HEK293T (cell line): ENCODE data around the gene ATP8A2.

ENCODE experiments used
- CTCF ChIA-PET: fragments of 350-600 bp; formaldehyde crosslinking; extraction: SDS; loops from one replicate; lab custom pipeline; 2021; ENCODE audit warnings: antibody characterized with exemption, inconsistent platforms; lab: Yijun Ruan, JAX
- POLR2A ChIA-PET: fragments of 350-600 bp; formaldehyde crosslinking; extraction: SDS; loops from one replicate; lab custom pipeline; 2020; ENCODE audit warnings: antibody characterized with exemption, inconsistent platforms; lab: Yijun Ruan, JAX
- DNase-seq: peaks from one replicate; pipeline ENCODE4 v3.0.0; 2012; ENCODE audit warnings: mixed read lengths; ENCODE audit errors: extremely low spot score
- ARNT ChIP-seq: fragments of 450-650 bp; IDR thresholded peaks from 2 replicates; pipeline ENCODE4 v1.6.1; 2017; ENCODE audit warnings: mild to moderate bottlenecking
- BHLHE40 ChIP-seq: fragments of 450-650 bp; IDR thresholded peaks from 2 replicates; pipeline ENCODE4 v1.6.1; 2016; ENCODE audit warnings: mild to moderate bottlenecking, moderate library complexity, borderline replicate concordance
- CTBP1 ChIP-seq: fragments of 450-650 bp; IDR thresholded peaks from 2 replicates; pipeline ENCODE4 v1.6.1; 2016; ENCODE audit warnings: borderline replicate concordance
- ELF4 ChIP-seq: fragments of 450-650 bp; IDR thresholded peaks from 2 replicates; pipeline ENCODE4 v1.6.1; 2017; ENCODE audit warnings: antibody characterized with exemption
- FOXA1 ChIP-seq: fragments of 450-650 bp; IDR thresholded peaks from 2 replicates; pipeline ENCODE4 v1.6.1; 2016; ENCODE audit warnings: mild to moderate bottlenecking
- FOXK2 ChIP-seq: fragments of 450-650 bp; IDR thresholded peaks from 2 replicates; pipeline ENCODE4 v1.6.1; 2016; ENCODE audit warnings: mild to moderate bottlenecking
- FOXM1 ChIP-seq: fragments of 450-650 bp; IDR thresholded peaks from 2 replicates; pipeline ENCODE4 v1.6.1; 2017; ENCODE audit warnings: mild to moderate bottlenecking, borderline replicate concordance
- HDGF ChIP-seq: fragments of 450-650 bp; IDR thresholded peaks from 2 replicates; pipeline ENCODE4 v1.6.1; 2017; ENCODE audit warnings: antibody characterized with exemption, borderline replicate concordance
- L3MBTL2 ChIP-seq: fragments of 450-650 bp; conservative IDR thresholded peaks from 2 replicates; pipeline ENCODE4 v1.6.1; 2016; ENCODE audit warnings: mild to moderate bottlenecking
- LEF1 ChIP-seq: fragments of 450-650 bp; IDR thresholded peaks from 2 replicates; pipeline ENCODE4 v1.6.1; 2017; ENCODE audit warnings: mild to moderate bottlenecking, borderline replicate concordance
- NFRKB ChIP-seq: fragments of 450-650 bp; IDR thresholded peaks from 2 replicates; pipeline ENCODE4 v1.6.1; 2016; ENCODE audit warnings: mild to moderate bottlenecking, moderate library complexity
- PKNOX1 ChIP-seq: fragments of 450-650 bp; IDR thresholded peaks from 2 replicates; pipeline ENCODE4 v1.6.1; 2016
- SP1 ChIP-seq: fragments of 450-650 bp; IDR thresholded peaks from 2 replicates; pipeline ENCODE4 v1.6.1; 2017
- SUZ12 ChIP-seq: fragments of 450-650 bp; IDR thresholded peaks from 2 replicates; pipeline ENCODE4 v1.6.1; 2016; ENCODE audit warnings: mild to moderate bottlenecking
- TARDBP ChIP-seq: fragments of 450-650 bp; IDR thresholded peaks from 2 replicates; pipeline ENCODE4 v1.6.1; 2016
- ZNF384 ChIP-seq: fragments of 450-650 bp; IDR thresholded peaks from 2 replicates; pipeline ENCODE4 v1.6.1; 2016

ATP8A2 gene

DNA sequence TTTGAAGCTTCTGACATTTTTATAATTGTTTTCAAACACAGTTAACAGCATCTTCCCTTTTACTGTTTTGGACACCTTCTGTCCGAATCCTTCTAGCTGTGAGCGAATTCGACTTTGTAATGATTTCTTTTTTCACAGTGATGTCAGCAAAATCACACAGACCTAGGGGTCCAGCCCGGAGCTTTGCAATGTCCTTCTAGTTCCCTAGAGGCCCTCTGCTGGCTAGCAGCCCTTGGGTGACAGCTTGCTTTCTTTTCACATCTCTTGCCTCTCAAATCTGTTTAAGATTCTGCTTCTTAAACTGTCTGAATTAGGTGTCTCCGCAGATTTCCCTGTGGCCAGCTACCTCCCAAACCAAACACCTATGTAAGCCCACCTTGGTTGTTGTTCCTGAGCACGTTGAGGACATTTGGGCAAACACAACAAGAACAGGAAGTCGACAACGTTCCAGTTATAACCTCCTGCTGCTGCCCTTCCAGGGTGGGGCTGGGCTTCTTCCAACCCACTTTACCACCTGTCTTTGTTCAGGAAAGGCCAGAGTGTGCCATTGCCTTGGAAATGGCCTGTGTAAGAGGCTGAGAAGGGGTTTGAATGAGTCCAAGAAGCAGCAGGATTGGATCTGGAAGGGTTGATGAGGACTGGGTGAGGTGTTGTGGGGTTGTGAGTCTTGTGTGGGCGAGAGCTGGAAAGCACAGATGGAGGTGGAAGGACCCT, 123.1 kb downstream of the ATP8A2 start:
- CTCF ChIA-PET: interaction anchor here (1.0 kb wide), 2 partner anchors 16 to 89 kb away, joined by 3 read pairs; no protein-coding TSS in a partner anchor
- no peak for TF ChIP-seq ZNF384
- no peak for TF ChIP-seq CTBP1
- TF ChIP-seq HDGF: no peak
- TF ChIP-seq FOXM1: no peak
- TF ChIP-seq L3MBTL2: no peak
- TF ChIP-seq ARNT: no peak
- TF ChIP-seq BHLHE40: no peak
- POLR2A ChIA-PET: no interaction called here
- DNase-seq: no peak

GRCh38 chr13:25501231-25501630, 129.5 kb downstream of the ATP8A2 start:
- DNase-seq: no peak
- TF ChIP-seq TARDBP (no peak), SUZ12 (no peak), NFRKB (no peak), ARNT (no peak), HDGF (no peak), SP1 (no peak), PKNOX1 (no peak), LEF1 (no peak), FOXM1 (no peak), ELF4 (no peak), ZNF384 (no peak), FOXK2 (no peak), BHLHE40 (no peak), L3MBTL2 (no peak)
- ChIA-PET POLR2A (no interaction called here), CTCF (no interaction called here)

DNA sequence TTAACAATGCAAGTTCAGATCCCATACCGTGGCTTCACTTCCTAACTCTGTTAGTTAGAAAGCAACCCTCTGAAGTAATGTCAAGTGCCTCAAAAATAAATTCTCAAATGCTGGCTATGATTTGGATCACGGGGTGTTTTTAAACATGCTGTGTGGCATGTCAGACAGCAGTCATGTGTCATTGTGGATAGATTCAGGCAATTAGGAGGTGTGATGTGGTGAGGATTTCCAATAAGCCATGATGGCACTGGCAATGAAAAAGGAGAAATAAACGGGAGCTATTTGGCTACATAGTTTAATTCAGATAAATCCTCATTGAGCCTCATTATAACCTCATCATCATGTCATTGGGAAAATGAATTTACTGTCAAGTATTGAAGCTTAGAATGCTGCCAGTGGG, 130.3 kb downstream of the ATP8A2 start:
- no peak for DNase-seq
- TF ChIP-seq ARNT: no peak
- no peak for TF ChIP-seq SP1
- no peak for TF ChIP-seq FOXA1
- TF ChIP-seq TARDBP: no peak
- TF ChIP-seq BHLHE40: no peak
- TF ChIP-seq SUZ12: no peak
- no peak for TF ChIP-seq L3MBTL2
- TF ChIP-seq LEF1: no peak
- TF ChIP-seq HDGF: no peak
- TF ChIP-seq ELF4: no peak
- TF ChIP-seq ZNF384: no peak
- no peak for TF ChIP-seq FOXM1
- CTCF ChIA-PET: no interaction called here
- POLR2A ChIA-PET: no interaction called here

DNA sequence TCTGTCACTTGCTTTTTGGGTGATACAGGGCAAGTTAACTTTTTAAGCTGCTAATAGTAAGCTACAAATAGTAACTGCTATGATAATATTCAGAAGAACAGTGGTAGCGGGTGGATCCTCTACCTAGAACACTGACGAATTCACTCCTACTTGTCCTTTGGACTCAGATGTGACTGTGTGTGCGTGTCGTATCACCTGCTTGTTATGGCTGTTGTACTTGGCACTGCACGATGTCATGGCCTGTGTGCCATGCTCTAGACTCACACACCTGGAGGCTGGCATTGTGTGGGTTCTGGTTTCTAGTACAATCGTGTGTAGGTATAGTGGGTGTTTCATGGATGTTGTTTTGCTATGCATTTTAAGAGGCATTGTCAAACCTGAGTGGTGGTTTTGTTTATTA, 130.8 kb downstream of the ATP8A2 start:
- ChIA-PET CTCF (no interaction called here), POLR2A (no interaction called here)
- TF ChIP-seq CTBP1 (no peak), L3MBTL2 (no peak), NFRKB (no peak), HDGF (no peak), TARDBP (no peak), BHLHE40 (no peak), ZNF384 (no peak), PKNOX1 (no peak), ELF4 (no peak), FOXM1 (no peak), SUZ12 (no peak)
- DNase-seq: no peak

DNA sequence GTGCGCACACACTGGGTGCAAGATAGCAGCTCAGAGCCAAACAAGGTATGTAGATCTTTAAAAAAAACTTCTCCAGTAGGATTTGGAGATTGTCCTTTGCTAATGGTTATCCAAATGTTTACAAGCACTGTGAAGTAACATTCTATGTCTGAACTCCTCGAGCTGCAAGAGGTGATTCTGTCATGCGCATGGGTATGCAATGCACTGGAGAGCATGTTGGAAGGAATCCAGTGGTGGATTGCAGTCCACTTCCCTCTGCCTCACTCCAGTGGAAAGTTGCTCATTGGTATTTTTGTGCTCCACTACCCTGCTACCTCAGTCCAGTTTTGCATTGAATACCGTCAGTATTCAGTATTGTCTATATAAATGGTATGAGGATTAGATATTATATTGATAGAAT, 132.1 kb downstream of the ATP8A2 start:
- POLR2A ChIA-PET: no interaction called here

More for the DNA sequence above, 132.1 kb downstream of the ATP8A2 start:
- TF ChIP-seq TARDBP (no peak), PKNOX1 (no peak), ARNT (no peak), CTBP1 (no peak), BHLHE40 (no peak), ELF4 (no peak), SP1 (no peak), NFRKB (no peak), FOXA1 (no peak), FOXM1 (no peak), LEF1 (no peak), FOXK2 (no peak)
- CTCF ChIA-PET: no interaction called here
- DNase-seq: no peak
